Ascending aorta (tissue), 2 donors: ENCODE results near the gene CELF2. TPM values are rescaled to one million over a fixed set of nuclear protein-coding genes. Genes with fewer than 3 reads are reported as not detected.

Source experiments
- DNase-seq, 2 donors: peaks; one replicate each; pipeline ENCODE4 v3.0.0-alpha.2; 2019; ENCODE audit warnings: low spot score in 2 of 2
- H3K27ac ChIP-seq, 2 donors: fragments of 200-600 bp; sonication (generic); one replicate each; pipeline ENCODE4 v1.5.1; 2016 to 2017; ENCODE audit warnings: mild to moderate bottlenecking in 1 of 2
- H3K27me3 ChIP-seq: fragments of 200-600 bp; sonication (generic); one replicate; pipeline ENCODE4 v1.5.1; 2017
- H3K36me3 ChIP-seq, 2 donors: fragments of 200-600 bp; sonication (generic); one replicate each; pipeline ENCODE4 v1.5.1; 2016
- H3K4me1 ChIP-seq, 2 donors: fragments of 200-600 bp; sonication (generic); one replicate each; pipeline ENCODE4 v1.5.1; 2016 to 2017; ENCODE audit warnings: mild to moderate bottlenecking in 1 of 2
- H3K4me3 ChIP-seq, 2 donors: fragments of 200-600 bp; sonication (generic); one replicate each; pipeline ENCODE4 v1.5.1; 2016 to 2017; ENCODE audit warnings: mild to moderate bottlenecking in 1 of 2
- H3K9me3 ChIP-seq, 2 donors: fragments of 200-600 bp; sonication (generic); one replicate each; pipeline ENCODE4 v1.5.1; 2016
- intact Hi-C: fragments of 100-400 bp; cut with DNase I; formaldehyde crosslinking; loops from one replicate; pipeline ENCODE4 v1.15.1; 2023
- total RNA-seq: library from RNA; depleted of rRNA; stranded (reverse); fragments of >200 nt; gene quantifications from one replicate; pipeline ENCODE4 v1.1.0, GENCODE V29; 2016
- TF ChIP-seq, protein P1 (sequence below), 3 experiments: fragments of 200-600 bp in 2 of 3; fragments of 450-650 bp in 1 of 3; sonication (generic) in 2 of 3; IDR thresholded peaks; one replicate each; pipeline ENCODE4 v1.5.1; 2016 to 2019; ENCODE audit warnings: antibody characterized with exemption in 3 of 3, mild to moderate bottlenecking in 1 of 3, moderate library complexity in 1 of 3

Gene CELF2
- total RNA-seq, 1 donor from 2014 or later = 26.6 TPM

DNA sequence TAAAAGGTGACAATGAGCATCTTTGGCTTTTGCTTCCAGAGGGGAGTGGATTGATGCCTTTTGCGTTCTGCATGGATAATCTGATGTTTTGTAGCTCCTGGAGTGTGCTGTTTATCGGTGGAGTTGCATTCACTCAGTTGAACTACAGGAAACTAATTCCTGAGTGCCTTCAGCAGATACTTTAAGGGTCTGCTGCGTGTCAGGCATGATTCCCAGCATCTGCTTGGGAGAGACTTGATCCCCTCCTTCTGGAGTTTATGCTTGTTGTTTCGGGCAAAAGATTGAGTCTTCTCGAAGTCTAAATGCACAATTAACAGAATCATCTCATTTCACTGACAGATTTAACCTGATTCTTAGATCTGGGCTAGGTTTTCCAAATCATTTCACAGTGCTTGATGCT is 46.2 kb downstream of the CELF2 start:
- Histone ChIP-seq H3K27ac (no peak overlapping the region), H3K9me3 (no peaks in the 10 kb centered on the region), H3K4me1 (no peaks in the 10 kb centered on the region), H3K4me3 (no peak overlapping the region), H3K27me3 (no peaks in the 10 kb centered on the region), H3K36me3 (no peaks in the 10 kb centered on the region)
- TF ChIP-seq, protein P1, sequence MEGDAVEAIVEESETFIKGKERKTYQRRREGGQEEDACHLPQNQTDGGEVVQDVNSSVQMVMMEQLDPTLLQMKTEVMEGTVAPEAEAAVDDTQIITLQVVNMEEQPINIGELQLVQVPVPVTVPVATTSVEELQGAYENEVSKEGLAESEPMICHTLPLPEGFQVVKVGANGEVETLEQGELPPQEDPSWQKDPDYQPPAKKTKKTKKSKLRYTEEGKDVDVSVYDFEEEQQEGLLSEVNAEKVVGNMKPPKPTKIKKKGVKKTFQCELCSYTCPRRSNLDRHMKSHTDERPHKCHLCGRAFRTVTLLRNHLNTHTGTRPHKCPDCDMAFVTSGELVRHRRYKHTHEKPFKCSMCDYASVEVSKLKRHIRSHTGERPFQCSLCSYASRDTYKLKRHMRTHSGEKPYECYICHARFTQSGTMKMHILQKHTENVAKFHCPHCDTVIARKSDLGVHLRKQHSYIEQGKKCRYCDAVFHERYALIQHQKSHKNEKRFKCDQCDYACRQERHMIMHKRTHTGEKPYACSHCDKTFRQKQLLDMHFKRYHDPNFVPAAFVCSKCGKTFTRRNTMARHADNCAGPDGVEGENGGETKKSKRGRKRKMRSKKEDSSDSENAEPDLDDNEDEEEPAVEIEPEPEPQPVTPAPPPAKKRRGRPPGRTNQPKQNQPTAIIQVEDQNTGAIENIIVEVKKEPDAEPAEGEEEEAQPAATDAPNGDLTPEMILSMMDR (IDR thresholded peaks at IDR 0.05) = no peak
- DNase-seq = no peak
- intact Hi-C loops = no loop called here

DNA sequence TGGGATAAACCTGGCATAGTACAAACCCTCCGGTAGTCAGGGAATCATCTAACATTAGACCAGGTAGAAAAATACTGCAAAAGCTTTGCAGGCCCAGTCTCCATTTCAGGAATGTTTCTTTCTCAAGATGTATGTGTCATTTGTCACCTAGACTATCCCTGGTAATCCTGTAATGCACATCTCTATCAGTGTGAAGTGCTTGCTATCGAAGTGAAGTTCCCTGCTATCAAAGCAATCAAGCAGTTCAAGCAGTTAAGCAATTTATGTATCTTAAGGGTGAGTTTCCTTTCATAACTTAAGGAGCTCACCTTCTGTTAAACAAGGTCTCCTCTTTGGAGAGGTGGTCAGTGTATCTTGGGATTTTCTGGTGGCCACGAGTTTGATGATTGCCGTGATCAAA is 47.2 kb downstream of the CELF2 start:
- Histone ChIP-seq H3K9me3 (no peaks in the 10 kb centered on the region), H3K4me1 (no peaks in the 10 kb centered on the region), H3K27me3 (no peaks in the 10 kb centered on the region), H3K4me3 (no peak overlapping the region), H3K36me3 (no peaks in the 10 kb centered on the region), H3K27ac (no peak overlapping the region)
- intact Hi-C loops = no loop called here
- TF ChIP-seq, protein P1 (IDR thresholded peaks at IDR 0.05) = no peak
- DNase-seq = no peak

DNA sequence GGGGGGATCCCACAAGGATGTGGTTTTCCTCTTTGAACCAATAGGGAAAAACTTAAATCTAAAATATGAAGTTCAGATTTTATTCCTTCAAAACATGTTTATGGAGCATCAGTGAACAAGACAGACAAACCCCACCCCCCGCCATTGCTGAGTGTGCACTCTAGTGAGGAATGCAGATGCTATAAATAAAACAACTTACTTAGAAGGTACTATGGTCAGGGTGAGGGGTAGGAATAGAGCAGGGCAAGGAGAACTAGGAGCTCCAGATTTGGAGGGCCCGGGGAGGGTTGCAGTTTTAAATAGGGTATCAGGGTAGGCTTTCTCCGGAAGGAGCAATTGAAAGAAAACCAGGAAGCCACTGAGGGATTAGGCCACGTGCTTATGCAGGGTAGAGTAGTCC is 47.9 kb downstream of the CELF2 start:
- TF ChIP-seq, protein P1 (IDR thresholded peaks at IDR 0.05) = no peak
- H3K9me3 ChIP-seq = no peaks in the 10 kb centered on the region
- H3K36me3 ChIP-seq = no peaks in the 10 kb centered on the region
- no peaks in the 10 kb centered on the region for H3K4me1 ChIP-seq
- intact Hi-C loops = no loop called here
- no peak overlapping the region for H3K27ac ChIP-seq
- DNase-seq = no peak
- H3K27me3 ChIP-seq = no peaks in the 10 kb centered on the region
- no peak overlapping the region for H3K4me3 ChIP-seq

DNA sequence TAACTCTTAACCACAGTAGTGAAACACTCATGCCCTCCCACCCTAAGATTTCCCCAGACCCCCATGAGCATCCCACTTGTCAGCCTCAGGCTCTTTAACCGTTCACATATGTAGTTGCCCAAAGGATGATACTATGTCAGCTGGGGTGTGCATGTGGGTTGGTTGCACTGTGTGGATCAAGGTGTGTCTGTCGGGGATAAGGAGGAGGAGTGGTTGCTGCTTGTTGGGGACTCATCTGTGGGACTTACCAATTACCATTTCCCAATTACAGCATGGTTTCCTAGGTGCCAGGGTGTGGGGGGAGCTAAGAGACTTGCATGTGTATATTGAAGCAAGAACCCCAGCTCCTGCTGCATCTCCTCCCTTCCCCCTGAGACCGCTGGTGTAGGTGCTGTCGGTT is 48.8 kb downstream of the CELF2 start:
- Histone ChIP-seq H3K27me3 (no peaks in the 10 kb centered on the region), H3K4me3 (no peak overlapping the region), H3K4me1 (no peaks in the 10 kb centered on the region), H3K9me3 (no peaks in the 10 kb centered on the region), H3K36me3 (no peaks in the 10 kb centered on the region), H3K27ac (no peak overlapping the region)
- TF ChIP-seq, protein P1 (IDR thresholded peaks at IDR 0.05) = no peak
- DNase-seq = no peak
- intact Hi-C loops = no loop called here

DNA sequence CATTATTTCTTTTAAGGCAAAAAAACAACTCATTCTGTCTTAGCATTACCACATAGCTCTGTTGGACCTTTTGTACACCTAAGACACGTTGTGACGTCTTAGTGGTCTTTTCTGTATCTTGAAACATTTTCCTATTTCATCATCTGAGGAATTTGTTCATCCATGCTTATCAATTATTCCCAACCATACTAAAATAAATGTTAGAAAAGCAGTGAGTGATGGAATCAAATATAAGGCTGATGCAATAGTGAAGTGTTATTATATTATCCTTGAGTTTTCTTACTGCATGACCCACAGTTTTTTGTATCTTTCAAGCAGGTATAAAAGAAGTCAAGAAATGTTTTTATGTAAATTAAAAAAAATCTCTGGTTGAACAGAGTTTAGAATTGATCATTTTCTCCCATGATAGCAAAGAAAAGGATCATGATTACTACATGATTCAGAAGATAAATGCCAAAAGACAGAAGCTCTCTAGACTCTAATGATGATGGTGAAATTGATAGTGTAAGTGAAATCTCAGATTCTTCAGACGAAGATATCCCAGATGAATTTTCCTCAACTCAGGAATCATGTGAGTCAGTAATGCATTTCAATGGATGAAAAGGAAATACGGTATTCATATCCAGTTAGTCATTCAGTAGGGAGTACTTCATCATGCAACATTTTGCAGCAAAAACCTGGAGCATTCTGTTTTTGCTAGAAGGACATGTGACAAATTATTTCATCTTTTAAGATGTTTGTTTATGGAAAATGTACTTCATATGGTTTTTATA is 51.4 kb downstream of the CELF2 start:
- Histone ChIP-seq H3K4me3 (no peak overlapping the region), H3K27ac (no peak overlapping the region), H3K9me3 (no peaks in the 10 kb centered on the region), H3K36me3 (no peaks in the 10 kb centered on the region), H3K4me1 (peaks cover 0 to 7% of the 10 kb centered on the region in 2 donors), H3K27me3 (no peaks in the 10 kb centered on the region)
- no peak for DNase-seq
- intact Hi-C loops = no loop called here
- TF ChIP-seq, protein P1 (IDR thresholded peaks at IDR 0.05) = no peak
